H1 (cell line): ENCODE measurements around the gene ACYP2. TPM values are rescaled to one million over a fixed set of nuclear protein-coding genes. Genes with fewer than 3 reads are reported as not detected.

Experiments
- ATF2 ChIP-seq: IDR thresholded peaks from 2 replicates; pipeline ENCODE4 v1.6.1; 2012; ENCODE audit warnings: low read length, inconsistent platforms
- NANOG ChIP-seq: IDR thresholded peaks from 2 replicates; pipeline ENCODE4 v1.6.1; 2011; ENCODE audit warnings: low read length, low read depth, mild to moderate bottlenecking, inconsistent platforms; ENCODE audit not compliant: insufficient read depth, poor library complexity, severe bottlenecking
- PHF8 ChIP-seq: fragments of 200-600 bp; sonication (generic); conservative IDR thresholded peaks from 2 replicates; pipeline ENCODE4 v1.7.1; 2012; ENCODE audit warnings: low read depth, mild to moderate bottlenecking, inconsistent platforms, low read length, moderate library complexity
- polyA plus RNA-seq, 7 experiments: library from polyadenylated mRNA; depleted of rRNA in 3 of 7; stranded (reverse) in 5 of 7; unstranded in 2 of 7; fragments of >200 nt in 5 of 7; fragments of 200-250 nt in 2 of 7; gene quantifications; 1 replicate in 5 of 7; 2 replicates in 1 of 7; 4 replicates in 1 of 7; pipeline versions ENCODE4 v1.2.1 to v1.2.3, GENCODE V29; 2011 to 2013; ENCODE audit warnings: missing spikeins in 2 of 7, mixed read lengths in 2 of 7
- total RNA-seq: library from RNA; stranded (reverse); fragmentation: NEBNext Ultra II Directional; extraction: Animal tissue kit (Norgen Biotek cat#: 25700); gene quantifications from 2 replicates; pipeline ENCODE4 v1.2.1, GENCODE V29; 2021

Gene ACYP2
- total and polyA plus RNA-seq, 2 of the 8 experiments (the other 6 are each of a cell fraction or from before 2014, with no cell fraction given): 3.4 to 4.4 TPM

- no peak for TF ChIP-seq PHF8
- no peak for TF ChIP-seq NANOG
- no peak for TF ChIP-seq ATF2
Observed at GRCh38 chr2:54317973-54318372, 202.6 kb downstream of the ACYP2 start (continued).
